IPS DF 19.7 (cell line): ENCODE results near the gene ARR3.
A peak's percentile ranks its signal among the peaks of the same experiment; 100 is the strongest.
"Not testable (repeated sequence)": the region's sequence is repeated elsewhere in the genome, so short reads cannot be mapped to it uniquely, and the experiment has no call there.

Source experiments
- DNase-seq: peaks from one replicate; pipeline ENCODE4 v3.0.0-alpha.2; 2013; ENCODE audit warnings: low read depth, low spot score

ARR3 gene

GRCh38 chrX:70280573-70280972 is 12.4 kb downstream of the ARR3 start:
- no peak for DNase-seq

GRCh38 chrX:70281951-70282350 is 13.8 kb downstream of the ARR3 start, which contains the start of gene RAB41:
RAB41 (plus strand) TSS chrX:70282172; CDS start chrX:70282218, 46 bp downstream.
- no peak for DNase-seq

DNA sequence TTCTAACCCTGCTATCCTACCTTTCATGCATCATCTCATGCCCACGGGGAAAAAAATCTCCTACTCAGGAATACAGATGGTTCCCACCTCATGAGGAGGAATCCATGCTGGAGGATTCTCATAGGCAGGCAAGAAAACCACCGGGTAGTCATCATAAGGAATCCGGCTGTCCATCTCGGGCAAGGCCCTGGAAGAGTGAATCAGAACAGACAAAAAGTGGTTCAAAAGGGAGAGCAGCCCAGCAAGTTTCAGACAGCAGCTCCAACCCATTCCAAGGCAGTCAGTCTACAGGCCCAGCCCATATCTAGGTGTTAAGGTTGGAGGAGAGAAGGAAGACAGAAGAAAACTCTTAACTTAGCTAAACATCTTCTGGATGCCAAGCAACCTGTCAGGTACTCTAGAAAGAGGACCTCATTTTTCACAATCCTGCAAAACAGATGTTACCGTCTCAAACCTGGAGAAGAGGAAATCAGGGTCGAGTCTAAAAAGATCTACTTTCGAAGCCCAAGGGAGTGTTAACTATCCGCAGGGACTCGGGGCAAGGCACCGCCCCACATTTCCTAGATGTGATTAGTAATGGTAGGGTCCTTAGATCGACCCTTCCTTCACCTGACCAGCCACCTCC is 21.1 kb downstream of the ARR3 start:
- DNase-seq, result no peak

GRCh38 chrX:70289793-70290770 is 21.9 kb downstream of the ARR3 start, which contains the start of the genes KIF4A and PDZD11:
KIF4A (plus strand) TSS chrX:70290104; CDS start chrX:70290459, 355 bp downstream.
PDZD11 (minus strand) TSS chrX:70289927; CDS start chrX:70289341, 586 bp downstream.
- DNase-seq, result peak; percentile 38

DNA sequence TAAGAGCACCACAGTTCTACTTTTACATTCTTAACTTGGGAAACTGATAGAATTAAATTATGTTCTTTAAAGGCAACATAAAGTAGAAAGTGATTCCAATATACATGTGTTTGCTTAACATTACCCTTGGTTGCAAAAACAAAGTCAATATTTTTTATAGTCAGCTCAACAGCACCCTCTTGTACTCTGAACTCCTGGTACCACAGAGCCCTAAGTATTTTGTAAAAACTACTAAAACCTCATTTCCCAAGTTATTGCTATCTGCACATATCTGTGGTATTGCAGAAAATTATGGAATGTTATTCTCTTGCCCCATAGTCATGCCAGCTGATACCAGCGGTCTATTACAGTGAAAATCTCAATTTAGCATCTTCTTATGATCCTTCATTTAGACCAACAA is 24.7 kb downstream of the ARR3 start:
- no peak for DNase-seq

GRCh38 chrX:70293621-70294020 is 25.5 kb downstream of the ARR3 start:
- no peak for DNase-seq

GRCh38 chrX:70301716-70302115 is 33.6 kb downstream of the ARR3 start:
- no peak for DNase-seq

- DNase-seq, result no peak
Observed at GRCh38 chrX:70313503-70313902, 45.4 kb downstream of the ARR3 start.

DNA sequence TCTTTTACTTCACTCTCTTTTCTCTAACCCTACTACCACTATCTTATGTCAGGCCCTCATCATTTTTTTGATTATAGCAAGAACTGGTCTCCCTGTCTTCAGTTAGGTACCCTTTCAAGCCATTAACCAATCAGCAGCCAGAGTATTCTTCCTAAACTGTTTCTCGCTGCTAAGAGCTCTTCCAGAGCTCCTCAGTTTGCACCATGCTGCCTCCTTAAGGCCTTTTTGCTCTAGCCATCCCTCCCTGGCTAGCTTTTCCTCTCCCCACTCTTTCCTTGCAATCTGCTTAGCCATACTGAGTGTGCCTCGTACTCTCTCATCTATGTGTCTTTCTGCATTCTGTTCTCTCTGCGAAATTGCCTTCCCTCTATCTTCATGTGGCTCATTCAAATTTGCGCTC is 54.6 kb downstream of the ARR3 start:
- no peak for DNase-seq

DNA sequence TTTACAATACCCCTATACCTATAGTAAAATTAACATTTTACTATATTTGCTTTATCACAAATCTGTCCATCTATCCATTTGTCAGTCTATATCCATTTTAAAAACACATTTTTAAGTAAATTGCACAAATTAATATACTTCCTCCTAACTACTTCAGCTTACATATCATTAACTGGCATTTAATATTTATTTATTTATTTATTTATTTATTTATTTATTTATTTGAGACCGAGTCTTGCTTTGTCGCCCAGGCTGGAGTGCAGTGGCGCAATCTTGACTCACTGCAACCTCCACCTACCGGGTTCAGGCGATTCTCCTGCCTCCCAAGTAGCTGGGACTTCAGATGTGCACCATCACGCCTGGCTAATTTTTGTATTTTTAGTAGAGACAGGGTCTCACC is 55.5 kb downstream of the ARR3 start:
- not testable (repeated sequence) for DNase-seq

- DNase-seq, result no peak
Observed at GRCh38 chrX:70324326-70324725, 56.2 kb downstream of the ARR3 start.

DNA sequence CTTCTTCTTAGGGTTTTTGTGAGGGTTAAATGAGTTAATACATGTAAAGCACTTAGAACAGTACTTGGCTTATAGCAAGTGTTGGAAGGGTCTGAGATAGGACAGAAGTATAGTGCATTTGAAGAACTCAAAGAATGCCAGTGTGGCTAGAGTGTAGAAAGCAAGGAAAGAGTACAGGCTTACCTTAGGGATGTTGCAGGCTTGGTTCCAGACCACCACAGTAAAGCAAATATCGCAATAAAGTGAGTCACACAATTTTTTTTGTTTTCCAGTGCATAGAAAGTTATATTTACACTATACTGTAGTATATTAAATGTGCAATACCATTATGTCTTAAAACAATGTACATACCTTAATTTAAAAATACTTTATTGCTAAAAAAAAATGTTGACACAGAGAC is 63.0 kb downstream of the ARR3 start:
- DNase-seq, result no peak
